Testis (tissue), 2 donors: Measurements from ENCODE around the gene NSUN2.

Source experiments
- POLR2A ChIP-seq: fragments of 450-650 bp; IDR thresholded peaks from one replicate; pipeline ENCODE4 v1.6.1; 2017; ENCODE audit warnings: antibody characterized with exemption, mild to moderate bottlenecking, moderate library complexity
- TF ChIP-seq, protein P1 (sequence below), 3 experiments: fragments of 450-650 bp in 2 of 3; fragments of 200-600 bp in 1 of 3; sonication (generic) in 1 of 3; IDR thresholded peaks; one replicate each; pipeline ENCODE4 v1.5.1; 2016 to 2019; ENCODE audit warnings: antibody characterized with exemption in 3 of 3, mild to moderate bottlenecking in 2 of 3, moderate library complexity in 1 of 3

DNA sequence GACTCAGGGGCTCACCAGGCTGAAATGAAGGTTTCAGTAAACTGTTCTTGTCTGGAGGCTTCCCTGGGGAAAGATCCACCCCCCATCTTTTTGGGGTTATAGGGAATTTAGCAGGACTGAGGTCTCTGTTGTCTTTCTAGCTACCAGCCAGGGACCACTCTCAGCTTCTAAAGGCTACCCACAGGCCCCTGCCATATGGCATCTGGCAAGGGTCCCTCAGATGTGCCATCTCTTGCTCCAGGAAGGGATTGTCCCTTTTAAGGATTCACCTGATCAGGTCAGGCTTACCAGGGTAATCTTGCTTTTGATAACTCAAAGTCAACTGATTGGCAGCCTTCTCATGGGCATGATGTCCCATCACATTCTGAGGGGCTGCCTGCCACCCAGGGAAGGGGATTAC lies 65.0 kb downstream of the NSUN2 start:
- TF ChIP-seq, protein P1, sequence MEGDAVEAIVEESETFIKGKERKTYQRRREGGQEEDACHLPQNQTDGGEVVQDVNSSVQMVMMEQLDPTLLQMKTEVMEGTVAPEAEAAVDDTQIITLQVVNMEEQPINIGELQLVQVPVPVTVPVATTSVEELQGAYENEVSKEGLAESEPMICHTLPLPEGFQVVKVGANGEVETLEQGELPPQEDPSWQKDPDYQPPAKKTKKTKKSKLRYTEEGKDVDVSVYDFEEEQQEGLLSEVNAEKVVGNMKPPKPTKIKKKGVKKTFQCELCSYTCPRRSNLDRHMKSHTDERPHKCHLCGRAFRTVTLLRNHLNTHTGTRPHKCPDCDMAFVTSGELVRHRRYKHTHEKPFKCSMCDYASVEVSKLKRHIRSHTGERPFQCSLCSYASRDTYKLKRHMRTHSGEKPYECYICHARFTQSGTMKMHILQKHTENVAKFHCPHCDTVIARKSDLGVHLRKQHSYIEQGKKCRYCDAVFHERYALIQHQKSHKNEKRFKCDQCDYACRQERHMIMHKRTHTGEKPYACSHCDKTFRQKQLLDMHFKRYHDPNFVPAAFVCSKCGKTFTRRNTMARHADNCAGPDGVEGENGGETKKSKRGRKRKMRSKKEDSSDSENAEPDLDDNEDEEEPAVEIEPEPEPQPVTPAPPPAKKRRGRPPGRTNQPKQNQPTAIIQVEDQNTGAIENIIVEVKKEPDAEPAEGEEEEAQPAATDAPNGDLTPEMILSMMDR (IDR thresholded peaks at IDR 0.05): no peak
- TF ChIP-seq POLR2A: no peak
